Suprapubic skin (tissue), 4 donors: ENCODE data around the gene AHNAK. TPM values are rescaled to one million over a fixed set of nuclear protein-coding genes. Genes with fewer than 3 reads are reported as not detected.
A peak's percentile ranks its signal among the peaks of the same experiment; 100 is the strongest.
"Not testable (repeated sequence)": the region's sequence is repeated elsewhere in the genome, so short reads cannot be mapped to it uniquely, and the experiment has no call there.

Source experiments
- DNase-seq, 2 donors: peaks; one replicate each; pipeline ENCODE4 v3.0.0-alpha.2; 2019; ENCODE audit warnings: low spot score in 2 of 2
- H3K27ac ChIP-seq: fragments of 200-600 bp; sonication (generic); one replicate; pipeline ENCODE4 v1.5.1; 2019
- H3K27me3 ChIP-seq: fragments of 200-600 bp; sonication (generic); one replicate; pipeline ENCODE4 v1.5.1; 2019
- H3K36me3 ChIP-seq: fragments of 200-600 bp; sonication (generic); one replicate; pipeline ENCODE4 v1.5.1; 2019
- H3K4me1 ChIP-seq: fragments of 200-600 bp; sonication (generic); one replicate; pipeline ENCODE4 v1.5.1; 2019
- H3K4me3 ChIP-seq: fragments of 200-600 bp; sonication (generic); one replicate; pipeline ENCODE4 v1.5.1; 2019; ENCODE audit warnings: mild to moderate bottlenecking
- H3K9me3 ChIP-seq: fragments of 200-600 bp; sonication (generic); one replicate; pipeline ENCODE4 v1.5.1; 2019
- CTCF ChIP-seq, 2 donors: fragments of 200-600 bp in 1 of 2; fragments of 450-650 bp in 1 of 2; sonication (generic) in 1 of 2; IDR thresholded peaks; one replicate each; pipeline ENCODE4 v1.5.1; 2016 to 2019; ENCODE audit warnings: antibody characterized with exemption in 2 of 2, mild to moderate bottlenecking in 1 of 2, moderate library complexity in 1 of 2
- EP300 ChIP-seq: sonication (generic); formaldehyde crosslinking; IDR thresholded peaks from one replicate; pipeline ENCODE4 v1.6.1; 2017; ENCODE audit warnings: antibody characterized with exemption
- POLR2A ChIP-seq, 2 donors: fragments of 450-650 bp; IDR thresholded peaks; one replicate each; pipeline ENCODE4 v1.6.1; 2017; ENCODE audit warnings: antibody characterized with exemption in 2 of 2, mild to moderate bottlenecking in 2 of 2, moderate library complexity in 2 of 2
- POLR2AphosphoS5 ChIP-seq, 3 donors: sonication (generic); formaldehyde crosslinking; IDR thresholded peaks; one replicate each; pipeline ENCODE4 v1.6.1; 2017; ENCODE audit warnings: antibody characterized with exemption in 3 of 3
- WGBS: methylation state at CpG from one replicate; pipeline ENCODE4 v1.1.5; 2018; 5-methylcytosine and 5-hydroxymethylcytosine counted together
- total RNA-seq, 4 donors: library from RNA; depleted of rRNA; stranded (reverse); fragments of >200 nt; gene quantifications; one replicate each; pipeline ENCODE4 v1.1.0, GENCODE V29; 2016

AHNAK gene
- total RNA-seq, 4 donors from 2014 or later, result 1,174 to 1,475 (median 1,322) TPM

- DNase-seq, result peak; percentile 98 to 99
- H3K4me3 ChIP-seq, result peak within 1 kb of the TSS; percentile 92
- peaks cover 51% of the 10 kb centered on the region for H3K4me1 ChIP-seq
- H3K9me3 ChIP-seq, result no peaks in the 10 kb centered on the region
- TF ChIP-seq EP300, result no peak
- TF ChIP-seq POLR2AphosphoS5 (IDR thresholded peaks at IDR 0.05), result peak in 2 of 3 donors; percentile 35 to 81
- peak; percentile 11 to 53 for TF ChIP-seq POLR2A (IDR thresholded peaks at IDR 0.05)
- H3K27me3 ChIP-seq, result no peaks in the 10 kb centered on the region
- peaks cover 54% of the 10 kb centered on the region for H3K36me3 ChIP-seq
- 0% methylated on average over 33 of the region's 46 CpGs for WGBS
- peak within 1 kb of the TSS; percentile 93 for H3K27ac ChIP-seq
These were observed 27.2 kb upstream of the AHNAK start, which contains the start of gene EEF1G for GRCh38 chr11:62573592-62574362. EEF1G (minus strand) TSS chr11:62573891; CDS start chr11:62573842, 49 bp downstream.

- DNase-seq, result no peak
- peaks cover 51% of the 10 kb centered on the region for H3K4me1 ChIP-seq
- H3K36me3 ChIP-seq, result peaks cover 52% of the 10 kb centered on the region
These were observed 26.5 kb upstream of the AHNAK start for GRCh38 chr11:62573006-62573591.

DNA sequence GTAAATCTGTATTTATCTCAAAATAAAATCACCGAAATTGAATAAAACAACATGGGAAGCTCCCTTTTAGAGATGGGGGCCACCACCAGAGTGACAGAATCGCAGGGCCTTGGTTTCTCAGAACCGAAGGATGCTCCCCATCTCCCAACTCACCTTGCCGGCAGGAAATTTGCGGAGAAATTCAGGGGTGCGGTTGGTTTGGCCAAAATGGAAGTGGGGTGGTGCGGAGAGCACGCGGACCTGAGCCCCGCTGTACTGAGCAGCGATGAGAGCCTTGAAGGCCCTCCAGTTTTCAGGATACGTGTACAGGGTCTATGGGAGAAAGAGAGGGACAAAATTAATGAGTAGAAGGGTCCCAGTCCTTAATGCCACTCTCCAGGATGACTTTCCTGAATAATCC, 25.8 kb upstream of the AHNAK start:
- WGBS, result 79% methylated on average over 12 of the region's 12 CpGs
- Histone ChIP-seq H3K36me3 (peaks cover 53% of the 10 kb centered on the region), H3K27ac (peak overlapping the region; percentile 69), H3K4me3 (peak overlapping the region; percentile 92), H3K4me1 (peaks cover 51% of the 10 kb centered on the region), H3K9me3 (no peaks in the 10 kb centered on the region), H3K27me3 (no peaks in the 10 kb centered on the region)
- DNase-seq, result peak in 1 of 2 donors; percentile 54
- TF ChIP-seq CTCF (IDR thresholded peaks at IDR 0.05) (no peak), EP300 (no peak), POLR2A (IDR thresholded peaks at IDR 0.05) (no peak), POLR2AphosphoS5 (IDR thresholded peaks at IDR 0.05) (no peak)

More at GRCh38 chr11:62573006-62573591, 26.5 kb upstream of the AHNAK start:
- Histone ChIP-seq H3K27ac (peak overlapping the region; percentile 69), H3K27me3 (no peaks in the 10 kb centered on the region), H3K4me3 (peak overlapping the region; percentile 92), H3K9me3 (no peaks in the 10 kb centered on the region)
- TF ChIP-seq POLR2A (IDR thresholded peaks at IDR 0.05), result no peak
- TF ChIP-seq POLR2AphosphoS5 (IDR thresholded peaks at IDR 0.05), result no peak
- TF ChIP-seq CTCF (IDR thresholded peaks at IDR 0.05), result no peak
- no peak for TF ChIP-seq EP300
- WGBS, result 1% methylated on average over 33 of the region's 33 CpGs

DNA sequence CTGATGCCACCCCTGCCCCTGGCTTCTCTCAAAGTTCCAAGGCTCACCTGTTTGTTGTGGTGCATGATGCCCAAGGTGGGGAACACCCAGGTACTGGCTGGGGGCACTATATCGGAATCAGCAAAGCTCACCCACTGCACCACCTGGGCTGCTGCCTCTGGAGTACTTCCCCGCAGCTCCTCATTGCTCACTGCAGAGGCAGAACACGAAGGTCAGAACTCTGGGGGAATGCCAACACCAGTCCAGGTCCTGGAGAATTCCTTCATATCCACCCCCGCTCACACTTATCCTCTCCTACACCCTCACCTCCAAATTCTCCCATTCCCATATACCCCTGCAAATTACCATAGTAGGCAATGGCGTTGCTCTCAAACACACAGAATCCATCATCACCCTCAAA, 24.9 kb upstream of the AHNAK start:
- peak in 1 of 2 donors; percentile 16 for DNase-seq
- H3K27me3 ChIP-seq, H3K9me3 ChIP-seq, H3K27ac ChIP-seq, H3K4me3 ChIP-seq: not testable (repeated sequence)
- Histone ChIP-seq H3K4me1 (peaks cover 46% of the 10 kb centered on the region), H3K36me3 (peaks cover 56% of the 10 kb centered on the region)
- 96% methylated on average over 5 of the region's 5 CpGs for WGBS

DNA sequence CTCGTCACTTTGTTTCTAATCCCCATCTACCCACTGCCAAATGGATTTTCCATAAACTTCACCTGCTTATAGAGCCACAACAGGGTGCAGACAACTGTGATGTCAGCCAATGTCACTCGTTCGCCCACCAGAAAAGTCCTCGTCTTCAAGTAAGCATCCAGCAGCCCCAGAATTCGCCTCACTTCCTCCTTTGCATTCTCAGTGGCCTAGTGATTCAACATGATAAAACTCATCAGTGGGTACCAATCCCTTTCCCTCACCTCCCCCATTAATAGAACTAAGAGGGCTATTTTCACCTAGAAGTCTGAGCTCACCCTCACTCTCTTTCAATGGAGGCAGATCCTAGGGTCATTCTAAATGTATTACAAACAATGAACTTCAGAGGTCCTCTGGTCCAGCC, 24.3 kb upstream of the AHNAK start:
- H3K27ac ChIP-seq, H3K27me3 ChIP-seq, H3K4me3 ChIP-seq, H3K9me3 ChIP-seq, DNase-seq: not testable (repeated sequence)
- H3K36me3 ChIP-seq, result peaks cover 58% of the 10 kb centered on the region
- H3K4me1 ChIP-seq, result peaks cover 41% of the 10 kb centered on the region
- WGBS, result 90% methylated on average over 5 of the region's 5 CpGs

DNA sequence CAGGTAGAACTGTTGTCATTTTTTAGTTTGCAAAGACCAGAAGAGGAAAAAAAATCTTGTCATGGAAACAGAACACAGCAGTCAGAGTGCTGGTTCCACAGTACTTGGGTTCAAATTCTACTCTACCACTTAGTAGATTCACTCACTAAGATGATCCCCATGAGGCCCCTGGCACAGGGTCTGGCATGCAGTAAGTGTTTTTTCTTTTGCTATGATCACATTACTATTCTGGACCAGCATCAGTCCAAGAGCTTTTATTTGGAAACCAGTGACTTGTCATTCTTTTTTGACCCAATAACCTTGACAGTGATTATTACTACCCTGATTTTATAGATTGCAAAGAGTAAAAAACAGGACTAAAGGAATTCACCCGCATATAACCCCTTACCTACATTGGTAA, 23.0 kb upstream of the AHNAK start:
- peaks cover 28% of the 10 kb centered on the region for H3K4me1 ChIP-seq
- TF ChIP-seq EP300, result no peak
- TF ChIP-seq CTCF (IDR thresholded peaks at IDR 0.05), result no peak
- no peak for TF ChIP-seq POLR2A (IDR thresholded peaks at IDR 0.05)
- TF ChIP-seq POLR2AphosphoS5 (IDR thresholded peaks at IDR 0.05), result no peak
- H3K9me3 ChIP-seq, result no peaks in the 10 kb centered on the region
- H3K27ac ChIP-seq, result no peak overlapping the region
- H3K27me3 ChIP-seq, result no peaks in the 10 kb centered on the region
- H3K36me3 ChIP-seq, result peaks cover 69% of the 10 kb centered on the region
- no peak for DNase-seq
- WGBS, result 61% methylated on average over 1 of the region's 1 CpG
- H3K4me3 ChIP-seq, result no peak overlapping the region
